HG02623 (cell line): Measurements from ENCODE around the gene PPP1R37.

Source experiments
- ATAC-seq: cut with Tn5 transposase; IDR thresholded peaks from one replicate; pipeline ENCODE4 v1.9.1; 2021; ENCODE audit warnings: moderate library complexity; ENCODE audit not compliant: unreplicated experiment

PPP1R37 gene

GRCh38 chr19:45187421-45188100 lies 94.6 kb downstream of the PPP1R37 start:
- no peak for ATAC-seq

- no peak for ATAC-seq
Measured at GRCh38 chr19:45189971-45190370, 97.0 kb downstream of the PPP1R37 start.

DNA sequence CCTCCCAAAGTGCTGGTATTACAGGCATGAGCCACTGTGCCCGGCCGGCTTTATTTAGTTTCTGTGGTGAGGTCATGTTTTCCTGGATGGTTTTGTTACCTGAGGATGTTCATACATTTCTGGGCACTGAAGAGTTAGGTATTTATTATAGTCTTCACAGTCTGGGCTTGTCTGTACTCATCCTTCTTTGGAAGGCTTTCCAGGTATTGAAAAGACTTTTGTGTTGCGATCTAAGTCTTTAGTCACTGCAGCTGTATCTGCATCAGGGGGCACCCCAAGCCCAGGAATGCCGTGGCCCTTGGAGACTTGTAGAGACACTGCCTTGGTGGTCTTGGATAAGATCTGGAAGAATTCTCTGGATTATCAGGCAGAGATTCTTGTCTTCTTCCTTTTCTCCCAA lies 98.4 kb downstream of the PPP1R37 start:
- no peak for ATAC-seq

- no peak for ATAC-seq
Measured at GRCh38 chr19:45195764-45196163, 102.8 kb downstream of the PPP1R37 start.
